ENCODE results near the gene FLCN. TPM values are rescaled to one million over a fixed set of nuclear protein-coding genes. Genes with fewer than 3 reads are reported as not detected.

FLCN gene
- total RNA-seq, 1 experiment from 2014 or later, result 35.3 TPM

- CTCF ChIA-PET, result no interaction called here
- TF ChIP-seq CTCF (IDR thresholded peaks at IDR 0.05; ENCODE audit: unreplicated experiment), result no peak
- intact Hi-C loops (cut with micrococcal nuclease; ENCODE audit: unreplicated experiment), result no loop called here
- Mint-ChIP-seq H3K27ac (ENCODE audit: unreplicated experiment) (no peak overlapping the region), H3K9me3 (ENCODE audit: low read depth, unreplicated experiment) (no peaks in the 10 kb centered on the region), H3K36me3 (ENCODE audit: insufficient read depth, unreplicated experiment) (peaks cover 71% of the 10 kb centered on the region), H3K27me3 (ENCODE audit: unreplicated experiment) (no peaks in the 10 kb centered on the region), H3K4me3 (ENCODE audit: low read depth, unreplicated experiment) (no peak overlapping the region), H3K4me1 (ENCODE audit: low read depth, unreplicated experiment) (no peaks in the 10 kb centered on the region)
- no peak for DNase-seq
- no TSS peak for BruUV-seq (replicated peaks)
These were observed 61.6 kb downstream of the FLCN start for GRCh38 chr17:17175340-17175739.

- no peak overlapping the region for H3K4me3 Mint-ChIP-seq (ENCODE audit: low read depth, unreplicated experiment)
- intact Hi-C loops (cut with micrococcal nuclease; ENCODE audit: unreplicated experiment), result no loop called here
- H3K9me3 Mint-ChIP-seq (ENCODE audit: low read depth, unreplicated experiment), result no peaks in the 10 kb centered on the region
- no TSS peak for BruUV-seq (replicated peaks)
- no peak for TF ChIP-seq CTCF (IDR thresholded peaks at IDR 0.05; ENCODE audit: unreplicated experiment)
- H3K27ac Mint-ChIP-seq (ENCODE audit: unreplicated experiment), result no peak overlapping the region
- peaks cover 63% of the 10 kb centered on the region for H3K36me3 Mint-ChIP-seq (ENCODE audit: insufficient read depth, unreplicated experiment)
- no peaks in the 10 kb centered on the region for H3K4me1 Mint-ChIP-seq (ENCODE audit: low read depth, unreplicated experiment)
- CTCF ChIA-PET, result interaction anchor here (0.7 kb wide), 1 partner anchor 8 kb away, joined by 4 read pairs; no protein-coding TSS in a partner anchor
- DNase-seq, result no peak
- no peaks in the 10 kb centered on the region for H3K27me3 Mint-ChIP-seq (ENCODE audit: unreplicated experiment)
These were observed 63.0 kb downstream of the FLCN start for GRCh38 chr17:17173921-17174320.

- intact Hi-C loops (cut with micrococcal nuclease; ENCODE audit: unreplicated experiment), result no loop called here
- no peak overlapping the region for H3K27ac Mint-ChIP-seq (ENCODE audit: unreplicated experiment)
These were observed 64.0 kb downstream of the FLCN start for GRCh38 chr17:17172990-17173389.

GRCh38 chr17:17172001-17172939, 64.7 kb downstream of the FLCN start:
- no peak overlapping the region for H3K4me3 Mint-ChIP-seq (ENCODE audit: low read depth, unreplicated experiment)
- no peak for TF ChIP-seq CTCF (IDR thresholded peaks at IDR 0.05; ENCODE audit: unreplicated experiment)
- no peaks in the 10 kb centered on the region for H3K27me3 Mint-ChIP-seq (ENCODE audit: unreplicated experiment)
- H3K4me1 Mint-ChIP-seq (ENCODE audit: low read depth, unreplicated experiment), result no peaks in the 10 kb centered on the region
- H3K36me3 Mint-ChIP-seq (ENCODE audit: insufficient read depth, unreplicated experiment), result peaks cover 62% of the 10 kb centered on the region
- DNase-seq, result no peak
- CTCF ChIA-PET, result no interaction called here
- no peak overlapping the region for H3K27ac Mint-ChIP-seq (ENCODE audit: unreplicated experiment)
- no TSS peak for BruUV-seq (replicated peaks)
- H3K9me3 Mint-ChIP-seq (ENCODE audit: low read depth, unreplicated experiment), result no peaks in the 10 kb centered on the region
- intact Hi-C loops (cut with micrococcal nuclease; ENCODE audit: unreplicated experiment), result no loop called here

More at GRCh38 chr17:17172990-17173389, 64.0 kb downstream of the FLCN start:
- Mint-ChIP-seq H3K27me3 (ENCODE audit: unreplicated experiment) (no peaks in the 10 kb centered on the region), H3K9me3 (ENCODE audit: low read depth, unreplicated experiment) (no peaks in the 10 kb centered on the region), H3K4me3 (ENCODE audit: low read depth, unreplicated experiment) (no peak overlapping the region), H3K4me1 (ENCODE audit: low read depth, unreplicated experiment) (no peaks in the 10 kb centered on the region), H3K36me3 (ENCODE audit: insufficient read depth, unreplicated experiment) (peaks cover 66% of the 10 kb centered on the region)
- no peak for TF ChIP-seq CTCF (IDR thresholded peaks at IDR 0.05; ENCODE audit: unreplicated experiment)
- no TSS peak for BruUV-seq (replicated peaks)
- no peak for DNase-seq
- CTCF ChIA-PET, result no interaction called here

Data from Calu3 (cell line).